ENCODE results near the gene EMP3.

- TF ChIP-seq CTCF (conservative IDR thresholded peaks at IDR 0.05; ENCODE audit: low read length), result no peak
- TF ChIP-seq EZH2phosphoT487 (IDR thresholded peaks at IDR 0.05; ENCODE audit: borderline replicate concordance), result no peak
Measured at GRCh38 chr19:48302600-48302959, 22.8 kb upstream of the EMP3 start.
